Measurements from ENCODE around the gene TSPAN5.
A peak's percentile ranks its signal among the peaks of the same experiment; 100 is the strongest.

The TSPAN5 gene

GRCh38 chr4:98581126-98581525 is 77.3 kb downstream of the TSPAN5 start:
- DNase-seq, result no peak

- DNase-seq, result no peak
Observed at GRCh38 chr4:98577956-98578355, 80.5 kb downstream of the TSPAN5 start.

- DNase-seq, result no peak
Observed at GRCh38 chr4:98574816-98575215, 83.6 kb downstream of the TSPAN5 start.

- no peak for DNase-seq
Observed at GRCh38 chr4:98573791-98574190, 84.6 kb downstream of the TSPAN5 start.

- no peak for DNase-seq
Observed at GRCh38 chr4:98572697-98573096, 85.7 kb downstream of the TSPAN5 start.

GRCh38 chr4:98571161-98571786 is 87.1 kb downstream of the TSPAN5 start:
- no peak for DNase-seq

GRCh38 chr4:98570151-98570797 is 88.1 kb downstream of the TSPAN5 start:
- DNase-seq, result no peak

- peak; percentile 21 for DNase-seq
Observed at GRCh38 chr4:98568941-98569663, 89.3 kb downstream of the TSPAN5 start.

GRCh38 chr4:98567611-98568010 is 90.8 kb downstream of the TSPAN5 start:
- no peak for DNase-seq

- no peak for DNase-seq
Observed at GRCh38 chr4:98566361-98567008, 91.9 kb downstream of the TSPAN5 start.

GRCh38 chr4:98565681-98566301 is 92.6 kb downstream of the TSPAN5 start:
- no peak for DNase-seq

- no peak for DNase-seq
Observed at GRCh38 chr4:98564852-98565251, 93.6 kb downstream of the TSPAN5 start.

GRCh38 chr4:98560321-98560720 is 98.1 kb downstream of the TSPAN5 start:
- DNase-seq, result no peak

- no peak for DNase-seq
Observed at GRCh38 chr4:98558471-98559169, 99.8 kb downstream of the TSPAN5 start.

- peak; percentile 65 for DNase-seq
Observed at GRCh38 chr4:98557194-98557892, 101.1 kb downstream of the TSPAN5 start.

GRCh38 chr4:98556451-98556850 is 102.0 kb downstream of the TSPAN5 start:
- DNase-seq, result no peak

GRCh38 chr4:98555798-98556445 is 102.5 kb downstream of the TSPAN5 start:
- DNase-seq, result no peak

- DNase-seq, result peak; percentile 51
Observed at GRCh38 chr4:98546910-98547594, 111.4 kb downstream of the TSPAN5 start.

- DNase-seq, result no peak
Observed at GRCh38 chr4:98544818-98545414, 113.5 kb downstream of the TSPAN5 start.

GRCh38 chr4:98544141-98544817 is 114.1 kb downstream of the TSPAN5 start:
- no peak for DNase-seq

All from EL (cell line).